Hypothalamus (tissue), 51 donors: ENCODE data around the gene CLIC6.

Experiments used
- DNase-seq, 51 donors: peaks; one replicate each; lab custom pipeline; 2025; lab: John Stamatoyannopoulos, UW

The CLIC6 gene

GRCh38 chr21:34668803-34669148 is at the start of gene CLIC6:
CLIC6 (plus strand) TSS chr21:34668994; CDS start chr21:34669389, 395 bp downstream.
- peak in 1 of 51 donors; percentile 25 for DNase-seq

- no peak for DNase-seq
Observed at GRCh38 chr21:34619841-34620665, 48.7 kb upstream of the CLIC6 start.

GRCh38 chr21:34621434-34622350 is 47.1 kb upstream of the CLIC6 start:
- DNase-seq: no peak

GRCh38 chr21:34623516-34623915 is 45.3 kb upstream of the CLIC6 start:
- DNase-seq: no peak

- DNase-seq: no peak
Observed at GRCh38 chr21:34625030-34625593, 43.7 kb upstream of the CLIC6 start.

GRCh38 chr21:34626131-34626530 is 42.7 kb upstream of the CLIC6 start:
- DNase-seq: no peak

GRCh38 chr21:34630536-34631143 is 38.2 kb upstream of the CLIC6 start:
- peak in 12 of 51 donors; percentile 1 to 71 (median 12) for DNase-seq

GRCh38 chr21:34632498-34632897 is 36.3 kb upstream of the CLIC6 start:
- no peak for DNase-seq

GRCh38 chr21:34635307-34635706 is 33.5 kb upstream of the CLIC6 start:
- no peak for DNase-seq

GRCh38 chr21:34636961-34637360 is 31.8 kb upstream of the CLIC6 start:
- no peak for DNase-seq

GRCh38 chr21:34639250-34639649 is 29.5 kb upstream of the CLIC6 start:
- DNase-seq: no peak

GRCh38 chr21:34639882-34640788 is 28.7 kb upstream of the CLIC6 start:
- no peak for DNase-seq

GRCh38 chr21:34640858-34641257 is 27.9 kb upstream of the CLIC6 start:
- no peak for DNase-seq

GRCh38 chr21:34642211-34643075 is 26.4 kb upstream of the CLIC6 start:
- DNase-seq: no peak

- no peak for DNase-seq
Observed at GRCh38 chr21:34644825-34645224, 24.0 kb upstream of the CLIC6 start.

- DNase-seq: no peak
Observed at GRCh38 chr21:34647555-34647954, 21.2 kb upstream of the CLIC6 start.

GRCh38 chr21:34648739-34649297 is 20.0 kb upstream of the CLIC6 start:
- DNase-seq: no peak

- DNase-seq: no peak
Observed at GRCh38 chr21:34649400-34649799, 19.4 kb upstream of the CLIC6 start.
